Measurements from ENCODE around the gene OTP. TPM values are rescaled to one million over a fixed set of nuclear protein-coding genes. Genes with fewer than 3 reads are reported as not detected.

OTP gene
- total RNA-seq, 1 donor from 2014 or later, result 0.17 TPM

GRCh38 chr5:77607324-77607723 is 31.2 kb downstream of the OTP start:
- no peak for DNase-seq
- Mint-ChIP-seq H3K27ac (ENCODE audit: unreplicated experiment) (no peak overlapping the region), H3K4me3 (ENCODE audit: unreplicated experiment) (no peak overlapping the region), H3K27me3 (ENCODE audit: unreplicated experiment) (peaks cover 5% of the 10 kb centered on the region), H3K9me3 (ENCODE audit: unreplicated experiment) (peaks cover 8% of the 10 kb centered on the region), H3K36me3 (ENCODE audit: unreplicated experiment) (peaks cover 18% of the 10 kb centered on the region), H3K4me1 (ENCODE audit: low read depth, unreplicated experiment) (peaks cover 12% of the 10 kb centered on the region)
- TF ChIP-seq, protein P1, sequence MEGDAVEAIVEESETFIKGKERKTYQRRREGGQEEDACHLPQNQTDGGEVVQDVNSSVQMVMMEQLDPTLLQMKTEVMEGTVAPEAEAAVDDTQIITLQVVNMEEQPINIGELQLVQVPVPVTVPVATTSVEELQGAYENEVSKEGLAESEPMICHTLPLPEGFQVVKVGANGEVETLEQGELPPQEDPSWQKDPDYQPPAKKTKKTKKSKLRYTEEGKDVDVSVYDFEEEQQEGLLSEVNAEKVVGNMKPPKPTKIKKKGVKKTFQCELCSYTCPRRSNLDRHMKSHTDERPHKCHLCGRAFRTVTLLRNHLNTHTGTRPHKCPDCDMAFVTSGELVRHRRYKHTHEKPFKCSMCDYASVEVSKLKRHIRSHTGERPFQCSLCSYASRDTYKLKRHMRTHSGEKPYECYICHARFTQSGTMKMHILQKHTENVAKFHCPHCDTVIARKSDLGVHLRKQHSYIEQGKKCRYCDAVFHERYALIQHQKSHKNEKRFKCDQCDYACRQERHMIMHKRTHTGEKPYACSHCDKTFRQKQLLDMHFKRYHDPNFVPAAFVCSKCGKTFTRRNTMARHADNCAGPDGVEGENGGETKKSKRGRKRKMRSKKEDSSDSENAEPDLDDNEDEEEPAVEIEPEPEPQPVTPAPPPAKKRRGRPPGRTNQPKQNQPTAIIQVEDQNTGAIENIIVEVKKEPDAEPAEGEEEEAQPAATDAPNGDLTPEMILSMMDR (IDR thresholded peaks at IDR 0.05; ENCODE audit: partially characterized antibody, unreplicated experiment), result no peak

DNA sequence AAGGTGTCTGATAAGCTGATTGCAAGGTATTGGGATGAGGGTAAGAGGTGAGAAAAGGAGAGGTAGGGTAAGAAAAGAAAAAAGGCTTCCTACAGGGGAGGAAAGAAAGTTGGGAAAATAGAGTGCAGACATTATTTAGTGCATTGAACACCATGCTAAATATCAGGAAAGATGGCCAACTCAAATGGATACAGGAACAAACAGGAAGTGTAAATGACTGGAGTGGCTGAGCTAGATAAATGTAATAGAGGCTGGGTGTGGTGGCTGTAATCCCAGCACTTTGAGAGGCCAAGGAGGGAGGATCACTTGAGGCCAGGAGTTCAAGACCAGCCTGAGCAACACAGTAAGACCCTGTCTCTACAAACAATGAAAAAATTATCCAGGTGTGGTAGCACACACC is 32.2 kb downstream of the OTP start:
- Mint-ChIP-seq H3K27ac (ENCODE audit: unreplicated experiment) (peak overlapping the region; percentile 44), H3K36me3 (ENCODE audit: unreplicated experiment) (peaks cover 21% of the 10 kb centered on the region), H3K4me1 (ENCODE audit: low read depth, unreplicated experiment) (peaks cover 12% of the 10 kb centered on the region), H3K27me3 (ENCODE audit: unreplicated experiment) (peaks cover 5% of the 10 kb centered on the region), H3K4me3 (ENCODE audit: unreplicated experiment) (no peak overlapping the region), H3K9me3 (ENCODE audit: unreplicated experiment) (peaks cover 8% of the 10 kb centered on the region)
- TF ChIP-seq, protein P1 (IDR thresholded peaks at IDR 0.05; ENCODE audit: partially characterized antibody, unreplicated experiment), result no peak
- no peak for DNase-seq

GRCh38 chr5:77599679-77600078 is 38.8 kb downstream of the OTP start:
- H3K4me1 Mint-ChIP-seq (ENCODE audit: low read depth, unreplicated experiment), result no peaks in the 10 kb centered on the region
- no peak for DNase-seq
- H3K36me3 Mint-ChIP-seq (ENCODE audit: unreplicated experiment), result peaks cover 10% of the 10 kb centered on the region
- peaks cover 6% of the 10 kb centered on the region for H3K9me3 Mint-ChIP-seq (ENCODE audit: unreplicated experiment)
- H3K27ac Mint-ChIP-seq (ENCODE audit: unreplicated experiment), result no peak overlapping the region
- H3K27me3 Mint-ChIP-seq (ENCODE audit: unreplicated experiment), result peaks cover 2% of the 10 kb centered on the region
- TF ChIP-seq, protein P1 (IDR thresholded peaks at IDR 0.05; ENCODE audit: partially characterized antibody, unreplicated experiment), result no peak
- H3K4me3 Mint-ChIP-seq (ENCODE audit: unreplicated experiment), result no peak overlapping the region

- Mint-ChIP-seq H3K4me1 (ENCODE audit: low read depth, unreplicated experiment) (peaks cover 9% of the 10 kb centered on the region), H3K4me3 (ENCODE audit: unreplicated experiment) (peak overlapping the region; percentile 53), H3K9me3 (ENCODE audit: unreplicated experiment) (no peaks in the 10 kb centered on the region), H3K27ac (ENCODE audit: unreplicated experiment) (peak overlapping the region; percentile 98), H3K27me3 (ENCODE audit: unreplicated experiment) (peaks cover 4% of the 10 kb centered on the region), H3K36me3 (ENCODE audit: unreplicated experiment) (peaks cover 10% of the 10 kb centered on the region)
- DNase-seq, result peak; percentile 46
- TF ChIP-seq, protein P1 (IDR thresholded peaks at IDR 0.05; ENCODE audit: partially characterized antibody, unreplicated experiment), result no peak
Measured at GRCh38 chr5:77590347-77590746, 48.2 kb downstream of the OTP start.

GRCh38 chr5:77588175-77588574 is 50.3 kb downstream of the OTP start:
- peaks cover 4% of the 10 kb centered on the region for H3K27me3 Mint-ChIP-seq (ENCODE audit: unreplicated experiment)
- DNase-seq, result no peak
- peaks cover 10% of the 10 kb centered on the region for H3K36me3 Mint-ChIP-seq (ENCODE audit: unreplicated experiment)
- H3K9me3 Mint-ChIP-seq (ENCODE audit: unreplicated experiment), result no peaks in the 10 kb centered on the region
- H3K4me3 Mint-ChIP-seq (ENCODE audit: unreplicated experiment), result no peak overlapping the region
- peaks cover 9% of the 10 kb centered on the region for H3K4me1 Mint-ChIP-seq (ENCODE audit: low read depth, unreplicated experiment)
- TF ChIP-seq, protein P1 (IDR thresholded peaks at IDR 0.05; ENCODE audit: partially characterized antibody, unreplicated experiment), result no peak
- no peak overlapping the region for H3K27ac Mint-ChIP-seq (ENCODE audit: unreplicated experiment)

All from glutamatergic neuron (in vitro differentiated cells).